Right ventricle myocardium superior (tissue), 1 donor: ENCODE data around the gene TIAM2. TPM values are rescaled to one million over a fixed set of nuclear protein-coding genes. Genes with fewer than 3 reads are reported as not detected.
"Not testable (repeated sequence)": the region's sequence is repeated elsewhere in the genome, so short reads cannot be mapped to it uniquely, and the experiment has no call there.

Experiments
- ATAC-seq: fragments of 200-7000 bp; cut with Tn5 transposase; one replicate; pipeline ENCODE4 v1.9.1; 2020; ENCODE audit warnings: mild to moderate bottlenecking; ENCODE audit not compliant: poor library complexity
- DNase-seq: peaks from one replicate; pipeline ENCODE4 v3.0.0-alpha.2; 2020
- intact Hi-C: fragments of 100-400 bp; cut with DNase I; formaldehyde crosslinking; loops from one replicate; pipeline ENCODE4 v1.11.2; 2022
- long read RNA-seq: library from polyadenylated mRNA; unstranded; transcript quantifications from one replicate; pipeline ENCODE4 v2.0.0, GENCODE V29; 2021
- total RNA-seq: library from RNA; stranded (reverse); fragmentation: NEBNext Ultra II Directional; extraction: Animal tissue kit (Norgen Biotek cat#: 25700); gene quantifications from one replicate; pipeline ENCODE4 v1.2.1, GENCODE V29; 2021
- donor health status: DM: no; HTN: yes; CAD: no; lungs with severe emphysema.

The TIAM2 gene
- total RNA-seq: 8.4 TPM
- long read RNA-seq, partial matches to known transcripts: 0 of 2 reads
- long read RNA-seq, other reads (novel, unspliced or antisense): 2 of 2 reads

- ATAC-seq: peak; percentile 88
- intact Hi-C loops: no loop called here
- DNase-seq: no peak
Measured at GRCh38 chr6:154995254-154996015, at the start of gene TIAM2. TIAM2 (plus strand) TSS chr6:154995315; CDS start chr6:155129224, 133,909 bp downstream.

GRCh38 chr6:154950979-154951344 is 44.2 kb upstream of the TIAM2 start:
- ATAC-seq (no peak), DNase-seq (no peak)
- intact Hi-C loops: no loop called here

GRCh38 chr6:154951345-154952200 is 43.5 kb upstream of the TIAM2 start:
- intact Hi-C loops: no loop called here
- DNase-seq (no peak), ATAC-seq (no peak)

GRCh38 chr6:154953644-154954043 is 41.5 kb upstream of the TIAM2 start:
- no peak for DNase-seq
- intact Hi-C loops: no loop called here
- ATAC-seq: no peak

GRCh38 chr6:154954347-154954746 is 40.8 kb upstream of the TIAM2 start:
- no peak for DNase-seq
- no peak for ATAC-seq
- intact Hi-C loops: no loop called here

- DNase-seq: no peak
- intact Hi-C loops: no loop called here
- ATAC-seq: no peak
Measured at GRCh38 chr6:154956771-154957522, 38.2 kb upstream of the TIAM2 start.

- ATAC-seq (no peak), DNase-seq (no peak)
- intact Hi-C loops: no loop called here
Measured at GRCh38 chr6:154958469-154958868, 36.6 kb upstream of the TIAM2 start.

- ATAC-seq (peak; percentile 82), DNase-seq (peak; percentile 58)
- intact Hi-C loops: no loop called here
Measured at GRCh38 chr6:154960299-154960843, 34.7 kb upstream of the TIAM2 start.

- intact Hi-C loops: no loop called here
- no peak for DNase-seq
- ATAC-seq: no peak
Measured at GRCh38 chr6:154960854-154961530, 34.1 kb upstream of the TIAM2 start.

GRCh38 chr6:154962753-154963152 is 32.4 kb upstream of the TIAM2 start:
- ATAC-seq: no peak
- intact Hi-C loops: no loop called here
- no peak for DNase-seq

GRCh38 chr6:154966065-154966770 is 28.9 kb upstream of the TIAM2 start:
- intact Hi-C loops, DNase-seq, ATAC-seq: not testable (repeated sequence)

- intact Hi-C loops: no loop called here
- ATAC-seq (no peak), DNase-seq (no peak)
Measured at GRCh38 chr6:154969796-154970195, 25.3 kb upstream of the TIAM2 start.

GRCh38 chr6:154974485-154975149 is 20.5 kb upstream of the TIAM2 start:
- ATAC-seq: no peak
- intact Hi-C loops: no loop called here

GRCh38 chr6:154977588-154977987 is 17.5 kb upstream of the TIAM2 start:
- DNase-seq: no peak
- intact Hi-C loops: no loop called here
- ATAC-seq: no peak

More at GRCh38 chr6:154974485-154975149, 20.5 kb upstream of the TIAM2 start:
- peak; percentile 17 for DNase-seq

- no peak for DNase-seq
- intact Hi-C loops: no loop called here
- no peak for ATAC-seq
Measured at GRCh38 chr6:154980273-154981078, 14.6 kb upstream of the TIAM2 start.

- DNase-seq (no peak), ATAC-seq (no peak)
- intact Hi-C loops: no loop called here
Measured at GRCh38 chr6:154981079-154981870, 13.8 kb upstream of the TIAM2 start.
